GM12873 (cell line): ENCODE results near the gene DHRS9.

Experiments used
- TF ChIP-seq, protein P1 (sequence below): IDR thresholded peaks from 2 replicates; pipeline ENCODE4 v1.5.1; 2012; ENCODE audit warnings: low read depth, mild to moderate bottlenecking, moderate library complexity, low read length, control low read depth; ENCODE audit not compliant: insufficient read depth; ENCODE audit errors: missing control alignments

Gene DHRS9

DNA sequence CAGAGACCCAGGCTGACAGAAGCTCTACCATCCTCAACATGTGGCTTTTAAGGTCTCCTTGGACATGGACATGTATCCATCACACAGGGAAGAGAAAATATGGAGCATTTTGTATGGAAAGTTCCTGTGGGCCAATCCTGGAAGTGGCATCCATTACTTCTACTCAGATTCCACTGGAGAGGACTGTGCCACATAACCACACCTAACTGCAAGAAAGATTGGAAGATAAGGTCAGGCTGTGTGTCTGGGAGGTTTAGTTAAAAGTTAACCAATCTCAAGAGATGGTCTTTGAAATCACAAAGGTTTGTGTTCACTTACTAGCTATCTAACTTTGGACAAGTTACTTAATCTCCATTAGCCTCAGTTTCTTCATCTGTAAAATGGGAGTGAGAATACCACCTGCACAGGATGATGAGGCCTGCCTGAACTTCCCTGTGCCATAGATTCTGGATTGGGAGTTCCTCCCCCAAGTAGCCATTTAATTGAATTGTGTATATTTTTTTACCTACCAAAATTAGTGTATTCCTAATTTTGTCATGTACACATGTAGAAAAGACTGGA is 34.3 kb upstream of the DHRS9 start:
- TF ChIP-seq, protein P1, sequence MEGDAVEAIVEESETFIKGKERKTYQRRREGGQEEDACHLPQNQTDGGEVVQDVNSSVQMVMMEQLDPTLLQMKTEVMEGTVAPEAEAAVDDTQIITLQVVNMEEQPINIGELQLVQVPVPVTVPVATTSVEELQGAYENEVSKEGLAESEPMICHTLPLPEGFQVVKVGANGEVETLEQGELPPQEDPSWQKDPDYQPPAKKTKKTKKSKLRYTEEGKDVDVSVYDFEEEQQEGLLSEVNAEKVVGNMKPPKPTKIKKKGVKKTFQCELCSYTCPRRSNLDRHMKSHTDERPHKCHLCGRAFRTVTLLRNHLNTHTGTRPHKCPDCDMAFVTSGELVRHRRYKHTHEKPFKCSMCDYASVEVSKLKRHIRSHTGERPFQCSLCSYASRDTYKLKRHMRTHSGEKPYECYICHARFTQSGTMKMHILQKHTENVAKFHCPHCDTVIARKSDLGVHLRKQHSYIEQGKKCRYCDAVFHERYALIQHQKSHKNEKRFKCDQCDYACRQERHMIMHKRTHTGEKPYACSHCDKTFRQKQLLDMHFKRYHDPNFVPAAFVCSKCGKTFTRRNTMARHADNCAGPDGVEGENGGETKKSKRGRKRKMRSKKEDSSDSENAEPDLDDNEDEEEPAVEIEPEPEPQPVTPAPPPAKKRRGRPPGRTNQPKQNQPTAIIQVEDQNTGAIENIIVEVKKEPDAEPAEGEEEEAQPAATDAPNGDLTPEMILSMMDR: no peak

DNA sequence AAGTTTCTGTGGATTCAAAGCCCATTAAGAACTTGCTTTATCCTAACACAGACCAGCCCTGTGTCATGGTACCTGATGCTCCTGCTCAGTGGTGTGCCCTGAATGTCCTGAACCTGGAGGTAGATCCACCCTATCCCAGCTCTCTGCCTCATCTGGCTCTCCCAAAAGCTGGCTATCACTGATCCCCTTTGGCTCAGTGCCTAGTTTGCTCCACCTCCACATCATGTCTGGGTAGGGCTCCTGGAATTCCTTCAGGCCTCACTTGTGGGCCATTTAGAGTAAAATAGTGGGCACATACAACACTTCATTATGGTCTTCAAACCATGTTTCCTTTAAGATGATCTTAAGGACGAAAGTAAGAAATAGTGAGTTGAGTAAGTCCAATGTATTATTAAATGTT is 33.5 kb upstream of the DHRS9 start:
- TF ChIP-seq, protein P1: no peak

DNA sequence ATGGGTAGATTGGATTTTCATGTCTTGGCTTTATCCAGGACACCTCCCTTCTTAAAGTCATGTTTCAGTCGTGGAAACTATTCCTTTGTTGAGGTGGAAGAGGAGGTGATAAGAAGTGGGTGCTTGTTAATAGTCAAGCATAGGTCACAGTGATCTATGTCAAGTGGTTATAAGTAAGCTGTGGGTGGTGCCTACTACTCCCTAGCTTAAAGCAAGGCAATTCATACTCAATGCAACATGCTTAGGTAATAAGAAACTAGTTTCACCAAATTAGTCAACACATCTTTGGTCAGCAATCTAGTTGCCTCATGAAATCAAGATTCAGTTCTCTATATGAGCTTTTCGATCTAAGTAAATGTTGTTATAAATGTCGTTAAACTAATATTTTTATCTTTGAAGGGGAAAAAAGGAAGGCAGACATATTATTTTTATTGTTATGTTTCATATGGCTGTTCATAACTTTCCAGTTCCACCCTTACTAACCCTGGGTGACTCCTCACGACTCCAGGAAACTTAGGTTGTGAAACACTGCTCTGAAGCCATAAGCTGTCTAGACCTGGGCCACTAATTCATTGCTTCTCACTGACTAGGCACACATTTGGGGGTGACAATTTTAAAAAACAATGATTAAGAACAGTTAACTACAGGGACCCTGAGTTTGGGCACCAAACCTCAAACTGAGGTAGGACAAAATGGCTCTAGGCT is 32.5 kb upstream of the DHRS9 start:
- TF ChIP-seq, protein P1: no peak

DNA sequence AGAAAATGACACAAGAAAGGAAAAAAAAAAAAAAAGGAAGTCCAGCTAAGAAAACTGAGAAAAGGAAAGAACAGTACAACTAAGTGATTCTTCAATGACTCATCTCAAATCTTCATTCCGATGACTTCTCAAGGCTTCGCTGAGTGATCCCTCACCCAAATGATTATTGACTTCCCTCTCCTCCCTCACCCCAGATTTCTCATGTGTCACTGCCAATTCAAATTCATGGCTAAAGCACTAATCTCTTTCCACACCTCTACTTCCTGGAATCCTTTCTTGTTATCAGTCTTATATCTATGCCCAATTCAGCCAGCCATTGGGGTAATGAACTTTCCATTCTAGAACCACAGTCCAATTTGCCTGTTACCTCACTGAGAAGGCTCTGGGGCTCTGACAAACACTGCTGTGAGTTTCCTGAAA is 31.0 kb upstream of the DHRS9 start:
- TF ChIP-seq, protein P1: no peak

DNA sequence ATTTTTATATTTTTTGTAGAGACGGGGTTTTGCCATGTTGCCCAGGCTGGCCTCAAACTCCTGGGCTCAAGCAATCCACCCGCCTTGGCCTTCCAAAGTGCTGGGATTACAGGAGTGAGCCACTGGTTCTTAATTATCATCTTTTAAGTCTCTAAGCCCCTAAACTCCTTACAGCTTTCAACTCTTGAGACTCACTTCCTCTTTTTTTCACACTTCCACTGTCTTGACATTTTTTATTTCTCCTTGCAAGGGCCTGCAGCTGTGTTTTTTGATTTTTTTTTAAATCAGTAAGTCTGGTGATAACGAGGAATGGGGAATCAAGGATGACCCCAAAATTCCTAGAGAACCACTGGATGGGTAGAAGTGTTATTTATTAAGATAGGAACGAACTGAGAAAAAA is 29.7 kb upstream of the DHRS9 start:
- TF ChIP-seq, protein P1: no peak

DNA sequence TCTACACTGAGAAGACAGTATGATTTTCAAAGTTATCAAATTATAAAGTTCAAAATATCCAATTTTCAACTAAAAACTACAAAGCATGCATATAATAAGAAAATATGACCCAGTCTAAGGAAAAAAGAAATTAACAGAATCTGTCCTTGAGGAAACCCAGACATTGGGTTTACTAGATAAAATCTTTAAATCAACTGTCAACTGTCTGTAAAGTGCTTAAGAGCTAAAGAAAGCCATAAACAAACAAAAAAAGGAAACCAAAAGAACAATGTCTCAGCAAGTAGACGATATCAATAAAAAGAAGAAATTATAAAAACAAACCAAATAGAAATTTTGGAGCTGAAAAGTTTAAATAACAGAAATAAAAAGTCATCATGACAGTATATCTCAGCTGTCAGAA is 27.8 kb upstream of the DHRS9 start:
- TF ChIP-seq, protein P1: no peak

DNA sequence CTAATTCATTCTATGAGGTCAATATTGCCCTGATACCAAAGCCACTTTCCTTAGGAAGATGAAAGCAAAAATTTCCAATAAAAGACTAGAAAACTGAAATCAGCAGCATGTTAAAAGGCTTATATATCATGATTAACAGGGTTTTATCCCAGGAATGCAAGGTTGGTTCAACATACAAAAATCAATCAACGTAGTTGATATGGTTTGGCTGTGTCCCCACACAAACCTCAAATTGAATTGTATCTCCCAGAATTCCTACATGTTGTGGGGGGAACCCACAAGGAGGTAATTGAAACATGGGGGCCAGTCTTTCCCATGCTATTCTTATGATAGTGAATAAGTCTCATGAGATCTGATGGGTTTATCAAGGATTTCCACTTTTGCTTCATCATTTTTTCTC is 26.5 kb upstream of the DHRS9 start:
- TF ChIP-seq, protein P1: no peak
